Spinal cord (tissue), 10 donors: Measurements from ENCODE around the gene DGKI. TPM values are rescaled to one million over a fixed set of nuclear protein-coding genes. Genes with fewer than 3 reads are reported as not detected.

ENCODE experiments used
- DNase-seq, 6 donors: peaks; one replicate each; pipeline versions ENCODE4 v3.0.0 to v3.0.0-alpha.2; 2013 to 2015; ENCODE audit warnings: low spot score in 6 of 6, low read depth in 4 of 6
- H3K27ac ChIP-seq: one replicate; pipeline ENCODE4 v1.5.1; 2013; ENCODE audit warnings: low read depth, low read length, control low read depth
- H3K27me3 ChIP-seq: one replicate; pipeline ENCODE4 v1.6.1; 2013; ENCODE audit warnings: low read length; ENCODE audit not compliant: control insufficient read depth, insufficient read depth
- H3K36me3 ChIP-seq: one replicate; pipeline ENCODE4 v1.6.1; 2013; ENCODE audit warnings: low read length; ENCODE audit not compliant: control insufficient read depth, insufficient read depth
- H3K4me1 ChIP-seq: one replicate; pipeline ENCODE4 v1.6.1; 2013; ENCODE audit warnings: low read length; ENCODE audit not compliant: control insufficient read depth, insufficient read depth
- H3K4me3 ChIP-seq: one replicate; pipeline ENCODE4 v1.5.1; 2013; ENCODE audit warnings: low read depth, low read length, control low read depth
- H3K9me3 ChIP-seq: one replicate; pipeline ENCODE4 v1.6.1; 2013; ENCODE audit warnings: low read length; ENCODE audit not compliant: control insufficient read depth, insufficient read depth
- WGBS: methylation state at CpG from one replicate; pipeline ENCODE4 v1.1.5; 2013; ENCODE audit warnings: missing lambda C conversion rate; ENCODE audit not compliant: insufficient coverage; 5-methylcytosine and 5-hydroxymethylcytosine counted together
- polyA plus RNA-seq, 2 donors: library from polyadenylated mRNA; unstranded; fragments of 120-200 nt; gene quantifications; one replicate each; pipeline ENCODE4 v1.2.1, GENCODE V29; 2013; ENCODE audit not compliant: insufficient read length in 2 of 2
- total RNA-seq, 2 donors: library from RNA; depleted of rRNA in 1 of 2; stranded (reverse); fragments of 120-200 nt in 1 of 2; fragments of >200 nt in 1 of 2; gene quantifications; one replicate each; pipeline versions ENCODE4 v1.2.3 to v1.2.4, GENCODE V29; 2013 to 2014
- donor health status: healthy.

The DGKI gene
- total and polyA plus RNA-seq, 4 donors = 12.4 to 75.0 (median 22.7) TPM

GRCh38 chr7:137547485-137547884 lies 299.3 kb downstream of the DGKI start:
- H3K4me1 ChIP-seq = no peaks in the 10 kb centered on the region
- H3K27ac ChIP-seq = no peak overlapping the region
- no peaks in the 10 kb centered on the region for H3K27me3 ChIP-seq
- WGBS = 91% methylated on average over 3 of the region's 3 CpGs
- peaks cover 11% of the 10 kb centered on the region for H3K36me3 ChIP-seq
- H3K4me3 ChIP-seq = no peak overlapping the region
- no peak for DNase-seq
- no peaks in the 10 kb centered on the region for H3K9me3 ChIP-seq

DNA sequence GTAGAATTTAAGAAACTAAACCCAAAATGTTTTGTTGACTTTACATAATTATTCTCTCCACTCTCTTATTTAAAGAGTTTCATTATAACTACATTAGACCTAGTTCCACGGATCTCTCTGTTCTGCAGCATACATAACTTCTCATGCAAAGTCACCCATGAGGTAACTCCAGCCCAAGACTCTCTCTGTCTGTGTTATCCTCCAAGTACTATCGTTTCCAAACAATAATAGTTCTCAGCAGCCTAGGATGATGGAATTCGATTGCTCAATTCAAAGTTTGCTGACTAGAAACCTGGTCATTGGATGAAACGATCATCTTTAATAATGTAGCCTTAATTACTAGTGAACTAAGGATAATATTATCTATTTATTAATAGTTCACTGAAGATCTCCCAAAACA lies 300.1 kb downstream of the DGKI start:
- H3K27ac ChIP-seq = no peak overlapping the region
- peaks cover 9% of the 10 kb centered on the region for H3K36me3 ChIP-seq
- H3K4me1 ChIP-seq = no peaks in the 10 kb centered on the region
- no peaks in the 10 kb centered on the region for H3K27me3 ChIP-seq
- 93% methylated on average over 2 of the region's 4 CpGs for WGBS
- no peak for DNase-seq
- no peak overlapping the region for H3K4me3 ChIP-seq
- no peaks in the 10 kb centered on the region for H3K9me3 ChIP-seq

DNA sequence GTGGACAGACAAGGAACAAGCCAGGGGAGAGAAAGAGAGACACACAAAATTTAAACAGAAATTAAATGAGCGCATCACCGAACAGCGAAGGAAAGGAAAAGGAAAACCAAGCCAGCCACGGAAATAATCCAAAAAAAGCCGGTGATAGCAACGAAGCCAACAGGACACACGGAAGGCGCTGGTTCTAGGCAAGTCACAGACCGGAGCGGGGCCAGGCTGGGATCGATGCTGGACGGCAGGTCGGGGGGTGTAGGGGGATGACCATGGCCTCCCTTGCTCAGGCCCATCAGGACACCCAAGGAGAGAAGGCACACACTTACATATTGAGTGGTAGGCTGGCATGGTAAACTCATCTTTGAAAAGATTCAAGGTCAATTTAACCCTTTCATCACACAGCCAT lies 300.8 kb downstream of the DGKI start:
- Histone ChIP-seq H3K4me3 (no peak overlapping the region), H3K9me3 (no peaks in the 10 kb centered on the region), H3K27ac (no peak overlapping the region), H3K4me1 (no peaks in the 10 kb centered on the region), H3K36me3 (peaks cover 9% of the 10 kb centered on the region), H3K27me3 (no peaks in the 10 kb centered on the region)
- 94% methylated on average over 9 of the region's 13 CpGs for WGBS
- DNase-seq = no peak

GRCh38 chr7:137545059-137545716 lies 301.6 kb downstream of the DGKI start:
- no peak overlapping the region for H3K4me3 ChIP-seq
- no peaks in the 10 kb centered on the region for H3K27me3 ChIP-seq
- no peaks in the 10 kb centered on the region for H3K4me1 ChIP-seq
- H3K36me3 ChIP-seq = peaks cover 9% of the 10 kb centered on the region
- 80% methylated on average over 3 of the region's 4 CpGs for WGBS
- H3K27ac ChIP-seq = no peak overlapping the region
- DNase-seq = no peak
- H3K9me3 ChIP-seq = no peaks in the 10 kb centered on the region

DNA sequence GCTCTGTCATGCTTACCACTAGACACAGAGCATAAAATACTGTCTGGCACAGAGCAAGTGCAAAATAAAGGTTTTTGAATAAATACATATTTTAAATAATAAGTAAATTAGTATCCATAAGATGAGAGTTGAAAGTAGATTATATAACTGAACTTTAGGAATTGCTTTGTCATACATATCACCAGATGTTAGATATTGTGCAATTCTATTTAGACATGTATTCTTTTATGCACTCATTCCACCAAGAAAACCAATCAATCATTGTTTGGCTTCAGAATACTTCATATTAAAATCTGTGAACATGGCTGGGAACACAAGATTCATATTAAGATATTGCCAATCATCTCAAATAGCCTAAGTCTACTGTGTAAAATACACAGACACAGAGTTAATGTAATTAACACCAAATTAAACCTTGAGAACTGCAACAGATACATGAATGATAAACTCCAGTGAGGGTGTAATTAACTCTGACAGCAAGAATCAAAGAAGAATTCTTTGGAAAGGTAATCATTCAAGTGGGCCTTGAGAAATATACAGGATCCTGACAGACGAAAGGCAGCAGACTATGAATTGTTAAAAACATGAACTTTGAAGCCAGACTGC lies 302.2 kb downstream of the DGKI start:
- Histone ChIP-seq H3K4me1 (no peaks in the 10 kb centered on the region), H3K4me3 (no peak overlapping the region), H3K36me3 (peaks cover 9% of the 10 kb centered on the region), H3K27me3 (no peaks in the 10 kb centered on the region), H3K27ac (no peak overlapping the region), H3K9me3 (no peaks in the 10 kb centered on the region)
- no CpG with 5 or more reads among the region's 1 CpG for WGBS
- peak in 1 of 6 donors; percentile 4 for DNase-seq

DNA sequence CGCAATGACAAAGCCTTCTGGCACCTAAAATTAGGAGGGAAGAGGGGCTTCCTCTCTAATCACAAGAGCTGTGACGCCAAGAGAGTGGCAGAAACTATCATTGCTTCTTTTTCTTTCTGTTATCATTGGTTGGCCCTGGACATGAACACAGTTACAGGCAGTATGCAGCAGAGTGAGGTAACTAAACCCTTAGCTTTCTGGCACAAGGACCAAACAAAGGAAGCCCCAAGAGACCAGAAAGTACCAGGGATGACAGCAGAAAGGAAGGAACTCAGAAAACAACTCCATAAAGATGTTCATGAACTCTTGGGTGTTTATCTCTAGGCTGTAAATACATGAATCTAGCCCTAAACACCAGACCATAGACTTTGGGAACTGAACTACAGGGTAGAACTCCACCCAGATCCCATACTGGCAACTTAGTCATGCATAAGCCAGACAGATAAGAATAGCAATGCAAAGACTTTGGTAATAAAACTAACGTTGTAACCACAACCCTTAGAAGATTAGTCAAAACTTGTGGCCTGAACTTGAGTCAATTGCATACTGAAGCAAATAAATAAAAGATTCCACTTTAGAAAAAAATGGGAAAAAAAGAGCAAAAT lies 307.6 kb downstream of the DGKI start:
- no peak for DNase-seq
- no peaks in the 10 kb centered on the region for H3K27me3 ChIP-seq
- no peak overlapping the region for H3K27ac ChIP-seq
- no CpG with 5 or more reads among the region's 3 CpGs for WGBS
- no peaks in the 10 kb centered on the region for H3K4me1 ChIP-seq
- no peak overlapping the region for H3K4me3 ChIP-seq
- H3K36me3 ChIP-seq = no peaks in the 10 kb centered on the region
- no peaks in the 10 kb centered on the region for H3K9me3 ChIP-seq

DNA sequence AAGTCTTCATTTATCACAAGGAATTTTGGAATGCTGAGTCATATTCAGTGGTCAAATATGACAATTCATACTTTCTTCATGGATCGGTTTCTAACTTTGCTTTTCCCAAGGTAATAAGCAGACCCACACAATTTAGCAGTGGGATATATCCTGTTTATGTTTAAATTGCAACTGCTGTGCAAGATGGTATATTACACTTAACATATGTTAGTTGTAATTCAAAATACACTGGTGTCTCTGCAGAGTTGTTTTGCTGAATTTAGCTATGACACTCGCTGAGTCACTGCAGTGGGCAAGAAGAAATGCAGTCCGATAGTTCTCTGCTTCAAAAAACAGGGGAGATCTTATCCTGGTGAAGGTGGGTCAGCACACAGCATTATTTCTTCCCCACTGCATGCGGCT lies 308.4 kb downstream of the DGKI start:
- peak in 1 of 6 donors; percentile 20 for DNase-seq
- WGBS = no CpG with 5 or more reads among the region's 4 CpGs

DNA sequence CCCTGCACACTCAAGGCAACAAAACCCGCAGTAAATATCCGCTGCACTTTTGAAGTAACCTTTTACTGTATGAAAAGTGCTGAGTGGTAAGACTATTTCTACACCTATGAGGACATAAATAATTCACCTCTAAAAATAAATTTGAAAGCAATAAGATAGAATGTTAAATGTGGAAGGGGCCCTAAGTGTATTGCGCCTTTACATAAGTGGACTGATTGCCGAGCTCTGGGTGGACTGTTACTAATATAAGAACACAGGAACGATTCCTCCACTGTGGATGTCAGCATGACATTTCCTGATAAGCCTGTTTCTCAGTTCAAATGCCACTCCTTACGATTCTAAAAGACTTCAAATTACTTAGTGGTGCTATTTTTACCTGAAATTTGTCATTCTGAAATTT lies 311.2 kb downstream of the DGKI start:
- Histone ChIP-seq H3K27me3 (no peaks in the 10 kb centered on the region), H3K27ac (no peak overlapping the region), H3K36me3 (no peaks in the 10 kb centered on the region), H3K4me3 (no peak overlapping the region), H3K4me1 (no peaks in the 10 kb centered on the region), H3K9me3 (no peaks in the 10 kb centered on the region)
- DNase-seq = peak in 1 of 6 donors; percentile 6
- WGBS = 100% methylated on average over 1 of the region's 6 CpGs

More for the DNA sequence above, 308.4 kb downstream of the DGKI start:
- no peaks in the 10 kb centered on the region for H3K27me3 ChIP-seq
- H3K27ac ChIP-seq = no peak overlapping the region
- no peaks in the 10 kb centered on the region for H3K9me3 ChIP-seq
- H3K36me3 ChIP-seq = no peaks in the 10 kb centered on the region
- H3K4me1 ChIP-seq = no peaks in the 10 kb centered on the region
- H3K4me3 ChIP-seq = no peak overlapping the region

DNA sequence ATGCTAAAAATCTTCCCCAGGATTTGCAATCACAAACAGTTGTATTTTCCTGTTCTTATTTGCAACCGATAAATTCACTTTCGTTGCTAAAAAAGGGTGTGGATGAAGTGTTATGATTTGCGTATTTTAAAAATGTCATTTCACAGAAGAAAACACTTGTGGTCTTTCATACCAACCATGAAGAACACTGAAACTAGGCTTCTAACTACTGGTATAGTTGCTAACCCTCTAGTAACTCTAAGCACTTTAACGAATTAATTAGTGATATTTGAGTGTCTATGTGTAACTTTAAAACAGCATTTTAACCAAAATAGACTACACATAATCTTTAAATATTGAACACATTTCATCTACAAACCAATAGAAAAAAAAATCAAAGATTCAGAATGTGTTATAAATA lies 315.1 kb downstream of the DGKI start:
- no peak overlapping the region for H3K4me3 ChIP-seq
- no peaks in the 10 kb centered on the region for H3K27me3 ChIP-seq
- no peak for DNase-seq
- no peaks in the 10 kb centered on the region for H3K4me1 ChIP-seq
- H3K27ac ChIP-seq = no peak overlapping the region
- no CpG with 5 or more reads among the region's 4 CpGs for WGBS
- H3K9me3 ChIP-seq = no peaks in the 10 kb centered on the region
- H3K36me3 ChIP-seq = no peaks in the 10 kb centered on the region

GRCh38 chr7:137527634-137528033 lies 319.1 kb downstream of the DGKI start:
- Histone ChIP-seq H3K4me3 (no peak overlapping the region), H3K27ac (no peak overlapping the region), H3K9me3 (no peaks in the 10 kb centered on the region), H3K36me3 (no peaks in the 10 kb centered on the region), H3K27me3 (no peaks in the 10 kb centered on the region), H3K4me1 (no peaks in the 10 kb centered on the region)
- no CpG with 5 or more reads among the region's 2 CpGs for WGBS
- no peak for DNase-seq
